SK-N-SH (cell line): ENCODE data around the gene CFAP47.

Experiments
- CHD2 ChIP-seq: fragments of 150-350 bp; IDR thresholded peaks from 2 replicates; pipeline ENCODE4 v1.6.1; 2018; ENCODE audit warnings: low read length; ENCODE audit not compliant: partially characterized antibody
- CTCF ChIP-seq: fragments of 200-600 bp; sonication (generic); IDR thresholded peaks from 2 replicates; pipeline ENCODE4 v1.6.1; 2017; ENCODE audit warnings: antibody characterized with exemption, mild to moderate bottlenecking, moderate library complexity
- MAX ChIP-seq: IDR thresholded peaks from 2 replicates; pipeline ENCODE4 v1.4.0; 2012; ENCODE audit warnings: low read depth
- MEF2A ChIP-seq: IDR thresholded peaks from 2 replicates; pipeline ENCODE4 v1.4.0; 2012; ENCODE audit warnings: low read depth, borderline replicate concordance
- NRF1 ChIP-seq: IDR thresholded peaks from 2 replicates; pipeline ENCODE4 v1.6.1; 2012; ENCODE audit warnings: low read depth, mild to moderate bottlenecking, low read length
- RAD21 ChIP-seq: IDR thresholded peaks from 2 replicates; pipeline ENCODE4 v1.6.1; 2012; ENCODE audit warnings: mild to moderate bottlenecking, low read length
- SMC3 ChIP-seq: IDR thresholded peaks from 2 replicates; pipeline ENCODE4 v1.6.1; 2012; ENCODE audit warnings: low read depth, low read length, improper control_type of control experiment

- TF ChIP-seq MEF2A (no peak), CTCF (no peak), RAD21 (no peak), CHD2 (no peak), MAX (no peak), NRF1 (no peak), SMC3 (no peak)
Measured at GRCh38 chrX:36314303-36314702, 394.8 kb downstream of the CFAP47 start.
